GM23338 (cell line): ENCODE results near the gene RIPOR3. TPM values are rescaled to one million over a fixed set of nuclear protein-coding genes. Genes with fewer than 3 reads are reported as not detected.

ENCODE experiments used
- ATAC-seq: fragments of 200-7000 bp; cut with Tn5 transposase; 3 replicates; pipeline ENCODE4 v1.9.1; 2020
- DNase-seq: peaks from one replicate; pipeline ENCODE4 v3.0.0-alpha.2; 2015; ENCODE audit warnings: low spot score
- H2AFZ ChIP-seq: fragments of 200-600 bp; sonication (generic); 2 replicates; pipeline ENCODE4 v1.8.0; 2016; ENCODE audit warnings: antibody characterized with exemption, mild to moderate bottlenecking, moderate library complexity
- H3F3A ChIP-seq: fragments of 200-600 bp; sonication (generic); replicated peaks from 2 replicates; pipeline ENCODE4 v1.8.0; 2017; ENCODE audit warnings: antibody characterized with exemption, mixed run types, low read depth
- H3K27ac ChIP-seq: fragments of 200-600 bp; sonication (generic); 2 replicates; pipeline ENCODE4 v1.6.1; 2016; ENCODE audit warnings: low read depth
- H3K27me3 ChIP-seq: fragments of 200-600 bp; sonication (generic); 2 replicates; pipeline ENCODE4 v1.8.0; 2016; ENCODE audit warnings: mild to moderate bottlenecking, mixed run types, moderate library complexity; ENCODE audit not compliant: insufficient read depth
- H3K36me3 ChIP-seq: fragments of 200-600 bp; sonication (generic); 2 replicates; pipeline ENCODE4 v1.8.0; 2016; ENCODE audit warnings: mild to moderate bottlenecking; ENCODE audit not compliant: insufficient read depth
- H3K4me1 ChIP-seq: fragments of 200-600 bp; sonication (generic); 2 replicates; pipeline ENCODE4 v1.8.0; 2016; ENCODE audit warnings: mild to moderate bottlenecking, moderate library complexity; ENCODE audit not compliant: insufficient read depth
- H3K4me2 ChIP-seq: fragments of 200-600 bp; sonication (generic); 2 replicates; pipeline ENCODE4 v1.7.1; 2017; ENCODE audit warnings: mixed run types
- H3K4me3 ChIP-seq: fragments of 200-600 bp; sonication (generic); 2 replicates; pipeline ENCODE4 v1.6.1; 2016; ENCODE audit warnings: mixed run types
- H3K79me2 ChIP-seq: fragments of 200-600 bp; sonication (generic); replicated peaks from 2 replicates; pipeline ENCODE4 v1.8.0; 2017; ENCODE audit warnings: mild to moderate bottlenecking; ENCODE audit not compliant: insufficient read depth
- H3K9me2 ChIP-seq: fragments of 200-600 bp; sonication (generic); 2 replicates; pipeline ENCODE4 v1.8.0; 2017; ENCODE audit not compliant: insufficient read depth
- H4K20me1 ChIP-seq: fragments of 200-600 bp; sonication (generic); replicated peaks from 2 replicates; pipeline ENCODE4 v1.8.0; 2017; ENCODE audit warnings: mild to moderate bottlenecking; ENCODE audit not compliant: insufficient read depth
- H3K27ac Mint-ChIP-seq: 2 replicates; pipeline ENCODE4 v1.8.0; 2020; ENCODE audit warnings: inconsistent platforms, mild to moderate bottlenecking, moderate library complexity, mixed read lengths
- H3K27me3 Mint-ChIP-seq: 3 replicates; pipeline ENCODE4 v1.8.0; 2022; ENCODE audit warnings: low read depth, mild to moderate bottlenecking, moderate library complexity, mixed read lengths, inconsistent platforms; ENCODE audit not compliant: insufficient read depth, poor library complexity
- H3K36me3 Mint-ChIP-seq: 3 replicates; pipeline ENCODE4 v1.8.0; 2021; ENCODE audit warnings: low read depth, mild to moderate bottlenecking, inconsistent platforms, moderate library complexity, mixed read lengths
- H3K4me1 Mint-ChIP-seq: 3 replicates; pipeline ENCODE4 v1.8.0; 2020; ENCODE audit warnings: mild to moderate bottlenecking, inconsistent platforms, mixed read lengths
- H3K4me3 Mint-ChIP-seq: 3 replicates; pipeline ENCODE4 v1.8.0; 2021; ENCODE audit warnings: moderate library complexity, mild to moderate bottlenecking, inconsistent platforms, mixed read lengths
- H3K9me3 Mint-ChIP-seq: 3 replicates; pipeline ENCODE4 v1.8.0; 2020; ENCODE audit warnings: moderate library complexity, mild to moderate bottlenecking, inconsistent platforms, mixed read lengths
- CREB1 ChIP-seq: fragments of 250-450 bp; sonication (Bioruptor Pico); IDR thresholded peaks from 2 replicates; pipeline ENCODE4 v1.5.0; 2020; ENCODE audit warnings: low read depth, mild to moderate bottlenecking, moderate library complexity
- CTCF ChIP-seq, 2 experiments: fragments of 200-600 bp in 1 of 2; sonication (generic) in 1 of 2; conservative IDR thresholded peaks; 2 replicates each; pipeline versions ENCODE4 v1.5.1 to v1.6.1; 2016 to 2017; ENCODE audit warnings: antibody characterized with exemption in 2 of 2, low read depth in 2 of 2, mild to moderate bottlenecking in 2 of 2, moderate library complexity in 1 of 2
- ETS1 ChIP-seq: IDR thresholded peaks from 2 replicates; pipeline ENCODE4 v1.6.1; 2016; ENCODE audit warnings: antibody characterized with exemption
- EZH2 ChIP-seq: fragments of 200-600 bp; sonication (generic); IDR thresholded peaks from one replicate; pipeline ENCODE4 v1.8.0; 2017; ENCODE audit warnings: antibody characterized with exemption, mild to moderate bottlenecking, low read depth; ENCODE audit not compliant: unreplicated experiment
- EZH2phosphoT487 ChIP-seq: fragments of 200-600 bp; sonication (generic); IDR thresholded peaks from one replicate; pipeline ENCODE4 v1.8.1; 2018; ENCODE audit warnings: antibody characterized with exemption; ENCODE audit not compliant: unreplicated experiment
- JUNB ChIP-seq: IDR thresholded peaks from one replicate; pipeline ENCODE4 v1.6.1; 2016; ENCODE audit warnings: antibody characterized with exemption; ENCODE audit not compliant: unreplicated experiment
- NANOG ChIP-seq: IDR thresholded peaks from 2 replicates; pipeline ENCODE4 v1.6.1; 2016; ENCODE audit warnings: antibody characterized with exemption, borderline replicate concordance
- POLR2AphosphoS5 ChIP-seq: IDR thresholded peaks from 2 replicates; pipeline ENCODE4 v1.6.1; 2016; ENCODE audit warnings: antibody characterized with exemption, low read depth
- REST ChIP-seq: IDR thresholded peaks from one replicate; pipeline ENCODE4 v1.6.1; 2018; ENCODE audit warnings: antibody characterized with exemption; ENCODE audit not compliant: unreplicated experiment
- STAT1 ChIP-seq: IDR thresholded peaks from one replicate; pipeline ENCODE4 v1.6.1; 2016; ENCODE audit warnings: antibody characterized with exemption; ENCODE audit not compliant: unreplicated experiment
- ZNF114 ChIP-seq: fragments of 250-450 bp; sonication (Bioruptor Pico); IDR thresholded peaks from 2 replicates; pipeline ENCODE4 v1.5.0; 2020; ENCODE audit warnings: mild to moderate bottlenecking, moderate library complexity
- ZNF331 ChIP-seq: fragments of 250-450 bp; sonication (Bioruptor Pico); IDR thresholded peaks from 2 replicates; pipeline ENCODE4 v1.5.0; 2020; ENCODE audit warnings: low read depth, mild to moderate bottlenecking, moderate library complexity
- ZNF462 ChIP-seq: fragments of 250-450 bp; sonication (Bioruptor Pico); IDR thresholded peaks from 2 replicates; pipeline ENCODE4 v1.5.0; 2020; ENCODE audit warnings: mild to moderate bottlenecking, moderate library complexity
- polyA plus RNA-seq: library from polyadenylated mRNA; unstranded; fragments of >200 nt; fragmentation: Nextera tagmentation; extraction: Ambion mirVana; gene quantifications from 2 replicates; pipeline ENCODE4 v1.2.1, GENCODE V29; 2016
- total RNA-seq: library from RNA; depleted of rRNA; stranded (reverse); fragments of >200 nt; shearing (Covaris generic); gene quantifications from 2 replicates; pipeline ENCODE4 v1.2.3, GENCODE V29; 2014

Gene RIPOR3
- total and polyA plus RNA-seq, 2 experiments from 2014 or later, result 4.9 to 6.3 TPM

GRCh38 chr20:50601511-50602431 is 89.6 kb downstream of the RIPOR3 start:
- H3K27me3 ChIP-seq, result no peaks in the 10 kb centered on the region
- no peak for DNase-seq
- no peaks in the 10 kb centered on the region for H3K79me2 ChIP-seq
- Mint-ChIP-seq H3K9me3 (no peaks in the 10 kb centered on the region; the same call in 2 of the 3 replicates), H3K27me3 (no peaks in the 10 kb centered on the region), H3K27ac (no peak overlapping the region), H3K4me1 (no peaks in the 10 kb centered on the region), H3K4me3 (no peak overlapping the region), H3K36me3 (no peaks in the 10 kb centered on the region)
- no peak overlapping the region for H3K4me3 ChIP-seq
- H3K36me3 ChIP-seq, result no peaks in the 10 kb centered on the region
- H3K9me2 ChIP-seq, result no peaks in the 10 kb centered on the region
- H2AFZ ChIP-seq, result no peak overlapping the region
- no peaks in the 10 kb centered on the region for H4K20me1 ChIP-seq
- H3K4me1 ChIP-seq, result no peaks in the 10 kb centered on the region
- no peak overlapping the region for H3K27ac ChIP-seq
- H3F3A ChIP-seq, result no peaks in the 10 kb centered on the region
- no peak for TF ChIP-seq STAT1
- TF ChIP-seq CTCF (conservative IDR thresholded peaks at IDR 0.05; ENCODE audit: low read depth in 2 of 2), result no peak
- TF ChIP-seq NANOG, result no peak
- TF ChIP-seq CREB1 (CRISPR knock-in tag), result no peak
- TF ChIP-seq JUNB, result no peak
- no peak for TF ChIP-seq ETS1
- no peak for TF ChIP-seq ZNF331 (CRISPR knock-in tag)
- no peak for TF ChIP-seq EZH2
- TF ChIP-seq EZH2phosphoT487, result no peak
- TF ChIP-seq ZNF462, result no peak
- TF ChIP-seq REST, result no peak
- TF ChIP-seq POLR2AphosphoS5, result no peak
- no peak for TF ChIP-seq ZNF114 (CRISPR knock-in tag)
- ATAC-seq, result no peak
- no peak overlapping the region for H3K4me2 ChIP-seq
